OCI-LY7 (cell line): Measurements from ENCODE around the gene PRKG1. TPM values are rescaled to one million over a fixed set of nuclear protein-coding genes. Genes with fewer than 3 reads are reported as not detected.

ENCODE experiments used
- BruUV-seq: library from RNA; stranded (reverse); fragments of 400-500 nt; replicated peaks from 2 replicates; lab custom pipeline; 2021; lab: Mats Ljungman, UMichigan
- CTCF ChIA-PET: fragments of 300-600 bp; sonication (Branson Sonifier 250); formaldehyde crosslinking; loops from one replicate; lab custom pipeline; 2022; ENCODE audit warnings: antibody characterized with exemption; ENCODE audit not compliant: unreplicated experiment; lab: Charles Lee
- POLR2A ChIA-PET: fragments of 300-600 bp; sonication (Branson Sonifier 250); formaldehyde crosslinking; loops from one replicate; lab custom pipeline; 2022; ENCODE audit warnings: antibody characterized with exemption; lab: Charles Lee
- DNase-seq: peaks from one replicate; pipeline ENCODE4 v3.0.0-alpha.2; 2015; ENCODE audit warnings: low spot score
- H2AFZ ChIP-seq: fragments of 200-600 bp; sonication (generic), shearing (Covaris generic); 2 replicates; pipeline ENCODE4 v1.6.1; 2014; ENCODE audit warnings: mild to moderate bottlenecking, antibody characterized with exemption, low read length, moderate library complexity
- H3K27ac ChIP-seq: fragments of 200-600 bp; sonication (generic); 2 replicates; pipeline ENCODE4 v1.5.1; 2014; ENCODE audit warnings: mixed run types, low read depth, mild to moderate bottlenecking, moderate library complexity, low read length, inconsistent platforms; ENCODE audit not compliant: poor library complexity, severe bottlenecking
- H3K36me3 ChIP-seq: fragments of 200-600 bp; sonication (generic); 2 replicates; pipeline ENCODE4 v1.6.1; 2014; ENCODE audit warnings: mild to moderate bottlenecking, antibody characterized with exemption, low read length, moderate library complexity, mixed read lengths; ENCODE audit not compliant: insufficient read depth
- H3K4me1 ChIP-seq: fragments of 200-600 bp; sonication (generic); 2 replicates; pipeline ENCODE4 v1.5.1; 2014; ENCODE audit warnings: mild to moderate bottlenecking, low read length; ENCODE audit not compliant: insufficient read depth, poor library complexity, severe bottlenecking
- H3K4me2 ChIP-seq: fragments of 200-600 bp; sonication (generic); 2 replicates; pipeline ENCODE4 v1.6.1; 2014; ENCODE audit warnings: mild to moderate bottlenecking, low read length
- H3K4me3 ChIP-seq: fragments of 200-600 bp; sonication (generic); 2 replicates; pipeline ENCODE4 v1.5.1; 2014; ENCODE audit warnings: mild to moderate bottlenecking, low read depth, low read length; ENCODE audit not compliant: poor library complexity, severe bottlenecking
- H3K79me2 ChIP-seq: fragments of 200-600 bp; sonication (generic); 2 replicates; pipeline ENCODE4 v1.6.1; 2016; ENCODE audit warnings: low read depth, mild to moderate bottlenecking, low read length, moderate library complexity, mixed read lengths; ENCODE audit not compliant: insufficient read depth
- H3K9me2 ChIP-seq: fragments of 200-600 bp; sonication (generic); 2 replicates; pipeline ENCODE4 v1.6.1; 2016; ENCODE audit warnings: mild to moderate bottlenecking, low read length, mixed read lengths; ENCODE audit not compliant: insufficient read depth
- H3K9me3 ChIP-seq: fragments of 200-600 bp; sonication (generic); 2 replicates; pipeline ENCODE4 v1.6.1; 2014; ENCODE audit warnings: mild to moderate bottlenecking, mixed run types, low read length, mixed read lengths
- H4K20me1 ChIP-seq: fragments of 200-600 bp; sonication (generic); 2 replicates; pipeline ENCODE4 v1.6.1; 2014; ENCODE audit warnings: mild to moderate bottlenecking, antibody characterized with exemption, low read length, moderate library complexity, mixed read lengths; ENCODE audit not compliant: insufficient read depth
- CTCF ChIP-seq: fragments of 200-600 bp; sonication (generic); conservative IDR thresholded peaks from 2 replicates; pipeline ENCODE4 v1.5.1; 2014; ENCODE audit warnings: mild to moderate bottlenecking, antibody characterized with exemption, low read length, moderate library complexity, mixed read lengths
- EZH2phosphoT487 ChIP-seq: fragments of 200-600 bp; sonication (generic); IDR thresholded peaks from 2 replicates; pipeline ENCODE4 v1.6.1; 2018; ENCODE audit warnings: low read depth, borderline replicate concordance, mild to moderate bottlenecking, mixed run types, antibody characterized with exemption, low read length, moderate library complexity, mixed read lengths
- intact Hi-C: fragments of 100-400 bp; cut with micrococcal nuclease; formaldehyde crosslinking; loops from one replicate; pipeline ENCODE4 v1.10.0; 2022; ENCODE audit not compliant: unreplicated experiment
- total RNA-seq, 2 experiments: library from RNA; depleted of rRNA in 1 of 2; stranded (reverse); fragments of >200 nt in 1 of 2; shearing (Covaris generic) in 1 of 2; gene quantifications; 2 replicates each; pipeline ENCODE4 v1.2.3, GENCODE V29; 2014 to 2022

The PRKG1 gene
- total RNA-seq, 2 experiments from 2014 or later, result not detected

GRCh38 chr10:51119441-51119840, 45.2 kb downstream of the PRKG1 start:
- no TSS peak for BruUV-seq
- H3K4me1 ChIP-seq, result no peaks in the 10 kb centered on the region

GRCh38 chr10:51121861-51122260, 47.6 kb downstream of the PRKG1 start:
- POLR2A ChIA-PET, result no interaction called here
- no peak overlapping the region for H3K4me2 ChIP-seq
- BruUV-seq, result no TSS peak
- H3K36me3 ChIP-seq, result no peaks in the 10 kb centered on the region
- no peak overlapping the region for H2AFZ ChIP-seq
- DNase-seq, result no peak
- no peak overlapping the region for H3K27ac ChIP-seq
- H3K9me3 ChIP-seq, result no peaks in the 10 kb centered on the region
- H3K4me3 ChIP-seq, result no peak overlapping the region
- intact Hi-C loops, result no loop called here
- H4K20me1 ChIP-seq, result no peaks in the 10 kb centered on the region
- H3K79me2 ChIP-seq, result no peaks in the 10 kb centered on the region
- TF ChIP-seq EZH2phosphoT487, result no peak
- TF ChIP-seq CTCF, result no peak
- H3K9me2 ChIP-seq, result no peaks in the 10 kb centered on the region
- no peaks in the 10 kb centered on the region for H3K4me1 ChIP-seq
- CTCF ChIA-PET, result no interaction called here

More at GRCh38 chr10:51119441-51119840, 45.2 kb downstream of the PRKG1 start:
- Histone ChIP-seq H3K9me3 (no peaks in the 10 kb centered on the region), H3K36me3 (no peaks in the 10 kb centered on the region), H4K20me1 (no peaks in the 10 kb centered on the region), H3K79me2 (no peaks in the 10 kb centered on the region), H3K4me2 (no peak overlapping the region), H3K4me3 (no peak overlapping the region), H3K9me2 (no peaks in the 10 kb centered on the region), H2AFZ (no peak overlapping the region), H3K27ac (no peak overlapping the region)
- intact Hi-C loops, result no loop called here
- no peak for TF ChIP-seq EZH2phosphoT487
- no peak for TF ChIP-seq CTCF
- ChIA-PET POLR2A (no interaction called here), CTCF (no interaction called here)
- DNase-seq, result no peak

- Histone ChIP-seq H4K20me1 (no peaks in the 10 kb centered on the region), H3K27ac (no peak overlapping the region), H3K4me3 (no peak overlapping the region), H3K4me1 (no peaks in the 10 kb centered on the region), H3K36me3 (no peaks in the 10 kb centered on the region), H3K4me2 (no peak overlapping the region), H3K9me2 (no peaks in the 10 kb centered on the region), H2AFZ (no peak overlapping the region), H3K79me2 (no peaks in the 10 kb centered on the region), H3K9me3 (no peaks in the 10 kb centered on the region)
- DNase-seq, result no peak
- CTCF ChIA-PET, result no interaction called here
- TF ChIP-seq EZH2phosphoT487 (no peak), CTCF (no peak)
- POLR2A ChIA-PET, result no interaction called here
- intact Hi-C loops, result no loop called here
- no TSS peak for BruUV-seq
These were observed 50.6 kb downstream of the PRKG1 start for GRCh38 chr10:51124852-51125251.
